Measurements from ENCODE around the gene ACBD6.

The ACBD6 gene

DNA sequence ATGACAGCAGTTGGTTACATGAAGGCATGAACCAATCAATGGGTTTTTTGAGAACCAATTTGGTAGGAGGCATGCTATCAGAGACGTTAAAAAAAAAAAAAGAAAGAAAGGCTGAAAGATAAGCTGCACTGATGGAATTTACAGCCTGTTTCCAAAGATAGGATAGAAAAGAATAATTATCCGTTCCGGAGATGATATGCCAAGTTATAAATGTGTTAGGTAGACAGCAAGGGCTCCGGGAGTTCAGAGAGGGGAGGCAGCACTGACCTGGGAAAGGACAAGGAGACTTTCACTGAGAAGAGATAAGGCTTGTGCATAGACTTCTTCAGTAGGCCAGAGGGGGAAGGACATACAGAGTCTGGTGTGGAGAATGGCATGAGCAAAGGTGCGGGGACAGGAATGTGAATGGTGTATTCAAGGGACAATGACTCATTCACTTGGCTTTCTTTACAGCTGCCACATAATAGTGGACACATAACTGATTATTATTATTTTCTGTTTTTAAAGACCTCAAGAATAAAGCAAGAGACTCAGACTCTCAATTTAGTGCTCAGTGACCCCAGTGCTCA is 24.8 kb upstream of the ACBD6 start:
- no peak for DNase-seq

DNA sequence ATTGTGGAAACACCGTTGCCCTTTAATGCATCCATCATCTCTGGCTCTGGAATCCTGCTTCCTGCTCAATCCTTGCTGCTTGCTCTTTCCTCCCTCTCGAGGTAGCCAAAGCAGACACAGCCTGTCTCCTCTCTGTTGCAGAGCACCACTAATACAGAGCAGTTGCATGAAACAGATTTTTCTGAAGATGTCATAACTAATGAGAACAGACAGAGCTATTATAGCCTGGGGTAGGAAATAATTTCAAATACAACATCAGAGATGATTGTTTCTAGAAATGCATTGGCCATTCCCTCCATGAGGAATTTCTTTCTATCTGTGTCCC is 23.3 kb upstream of the ACBD6 start:
- no peak for DNase-seq

DNA sequence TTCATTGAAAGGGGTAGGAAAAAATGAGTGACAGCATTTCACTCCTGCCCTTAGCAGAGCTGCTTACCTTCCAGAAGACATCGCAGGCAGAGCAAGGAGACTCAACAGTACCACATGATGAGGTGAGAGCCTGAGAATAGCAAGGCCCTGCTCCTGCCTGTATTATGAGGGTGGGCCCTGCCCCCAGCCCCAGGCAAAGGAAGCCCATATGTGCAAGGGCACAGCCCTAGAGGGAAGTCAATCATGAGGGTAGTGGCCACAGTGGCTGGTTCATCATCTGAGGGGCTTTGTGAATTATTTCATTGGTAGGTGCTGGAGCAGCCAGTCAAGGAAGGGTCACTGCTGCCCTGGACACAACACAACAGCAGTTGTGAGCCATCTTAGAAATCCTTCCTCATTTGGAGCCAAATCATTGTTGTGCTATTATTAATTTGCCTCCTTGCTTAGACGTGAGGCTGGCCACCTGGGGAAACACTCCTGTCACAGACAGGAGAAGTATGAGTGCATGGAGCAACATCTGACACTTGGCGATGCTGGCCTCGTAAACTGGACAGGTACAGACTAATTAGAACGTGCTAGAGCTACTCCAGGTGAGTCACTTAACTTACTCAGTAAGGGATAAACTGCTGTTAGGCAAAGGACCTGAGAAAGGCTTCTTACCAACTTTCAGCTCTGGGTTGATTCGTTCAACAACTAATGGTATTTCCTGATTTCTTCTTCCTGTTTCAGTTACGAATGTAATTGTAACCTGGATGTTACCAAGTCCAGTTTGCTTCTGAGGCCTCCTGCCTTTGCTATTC is 22.7 kb upstream of the ACBD6 start:
- DNase-seq, result no peak

DNA sequence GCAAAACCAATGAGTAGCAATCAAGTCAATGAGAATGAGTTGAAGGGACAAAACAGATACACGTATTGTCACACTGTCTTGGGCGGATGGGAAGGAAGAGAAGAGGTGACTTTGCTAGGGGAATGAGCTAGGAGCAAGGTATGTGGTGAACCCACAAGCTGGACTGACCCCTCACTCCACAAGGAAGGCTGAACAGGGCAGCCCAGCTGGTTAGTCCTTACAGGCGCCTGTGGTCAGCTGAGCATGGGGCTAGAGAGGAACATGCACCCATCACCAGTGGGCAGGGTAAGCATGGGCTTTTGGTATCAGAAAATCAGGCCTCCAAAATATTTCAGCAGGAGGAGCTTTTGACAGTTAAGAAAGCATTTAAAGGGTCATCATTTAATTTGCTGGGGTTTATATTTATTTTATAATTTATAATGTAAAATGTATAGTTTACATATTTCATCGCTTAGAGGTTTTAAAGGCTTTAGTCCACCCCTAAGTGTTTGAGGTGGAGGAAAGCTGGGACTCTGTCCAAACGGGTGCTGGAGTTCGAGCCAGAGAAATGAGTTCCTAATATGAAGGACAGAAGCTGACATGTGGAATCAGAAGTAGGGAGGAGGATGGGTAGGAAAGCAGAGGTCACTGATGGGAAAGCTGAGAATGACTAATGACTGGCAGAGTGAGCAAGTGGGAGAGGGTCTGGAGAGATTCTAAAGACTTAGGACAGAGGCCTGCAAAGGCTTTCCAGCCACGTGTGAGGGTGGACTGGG is 22.0 kb upstream of the ACBD6 start:
- no peak for DNase-seq

DNA sequence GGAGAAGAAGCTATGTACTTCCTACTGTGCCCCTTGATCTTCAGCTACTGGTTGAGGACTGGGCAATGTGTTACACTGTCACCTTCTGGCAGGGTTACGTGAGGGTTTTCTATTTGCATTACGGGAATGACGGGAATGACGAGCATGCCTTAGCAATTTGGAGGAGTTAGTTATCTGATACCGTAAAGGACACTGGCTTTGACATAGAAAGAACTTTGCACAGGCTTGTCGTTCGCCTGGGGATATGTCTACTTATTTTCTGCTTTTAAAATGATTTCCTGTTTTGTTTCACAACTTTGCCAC is 19.8 kb upstream of the ACBD6 start:
- DNase-seq, result no peak

DNA sequence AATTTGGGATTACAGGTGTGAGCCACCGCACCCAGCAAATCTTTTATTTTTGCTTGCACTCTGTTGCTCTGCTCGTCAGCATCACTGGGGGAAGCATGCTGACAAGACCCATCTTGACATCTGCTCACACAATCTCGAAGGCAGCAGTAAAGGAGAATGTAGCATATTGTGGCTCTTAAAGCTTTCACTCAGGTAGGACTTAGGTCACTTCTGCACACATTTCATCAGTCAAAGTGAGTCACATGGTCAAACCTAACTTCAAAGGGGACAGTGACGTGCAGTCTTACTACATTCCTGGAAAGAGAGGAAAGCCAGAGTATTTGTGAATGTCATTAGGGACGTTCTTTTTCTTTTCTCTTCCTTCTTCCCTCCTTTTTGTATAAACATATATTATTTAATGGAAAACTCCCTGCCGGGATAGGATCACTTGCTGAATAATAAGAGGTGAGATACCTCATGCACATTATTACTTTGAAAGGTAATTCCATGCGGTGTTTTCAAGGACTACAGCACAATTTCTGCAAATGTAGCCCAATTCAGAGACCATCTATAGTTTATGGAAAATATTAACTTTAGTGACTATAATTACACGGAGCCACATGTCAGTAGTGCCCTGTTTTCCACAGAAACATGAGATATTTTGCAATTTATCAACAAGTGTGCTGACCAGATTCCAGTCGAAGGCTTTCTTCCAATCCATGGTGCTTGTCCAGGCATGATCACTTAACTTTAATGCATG is 19.3 kb upstream of the ACBD6 start:
- no peak for DNase-seq

DNA sequence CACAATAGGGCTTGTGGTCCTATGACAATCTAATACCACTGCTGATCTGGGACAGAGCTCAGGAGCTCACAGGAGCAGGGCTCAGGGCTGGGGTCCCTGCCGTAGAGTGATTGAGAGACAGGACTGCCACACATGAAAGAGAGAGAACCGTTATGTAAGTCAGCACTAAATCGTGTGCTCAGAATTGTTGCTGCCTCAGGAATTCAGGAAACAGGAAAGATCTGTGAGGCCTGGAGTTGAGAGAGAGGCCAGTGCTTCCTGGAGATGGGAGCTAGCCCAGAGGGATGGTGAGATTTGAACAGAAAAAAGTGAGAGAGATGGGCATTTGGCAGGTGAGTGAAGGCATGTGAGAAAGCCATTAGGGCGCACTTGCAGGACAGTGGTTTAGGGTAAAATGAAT is 17.5 kb upstream of the ACBD6 start:
- no peak for DNase-seq

DNA sequence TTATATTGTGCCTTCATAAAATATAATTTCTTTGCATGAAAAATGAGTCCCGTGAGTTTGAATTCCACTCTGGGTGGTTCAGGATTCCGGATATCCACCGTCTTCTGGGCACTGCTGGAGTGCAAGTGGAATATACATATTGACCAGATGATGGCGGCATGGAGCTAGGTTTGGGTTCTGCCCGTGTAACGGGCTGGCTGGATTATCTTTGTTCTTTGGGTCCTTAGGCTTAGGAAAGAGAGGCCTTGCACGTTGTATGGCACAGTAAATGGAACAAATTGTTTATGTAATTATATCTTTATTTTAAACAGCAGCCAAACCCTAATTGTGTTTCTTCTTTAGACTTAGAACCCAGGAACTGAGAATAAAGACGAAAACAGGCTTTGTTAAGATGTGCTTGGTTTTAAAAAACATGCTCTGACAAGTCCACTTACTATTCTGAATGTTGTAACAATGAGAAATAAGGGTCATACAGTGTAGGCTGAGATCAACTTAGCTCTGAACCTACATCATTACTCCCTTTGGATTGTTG is 13.5 kb upstream of the ACBD6 start:
- DNase-seq, result peak; percentile 48

DNA sequence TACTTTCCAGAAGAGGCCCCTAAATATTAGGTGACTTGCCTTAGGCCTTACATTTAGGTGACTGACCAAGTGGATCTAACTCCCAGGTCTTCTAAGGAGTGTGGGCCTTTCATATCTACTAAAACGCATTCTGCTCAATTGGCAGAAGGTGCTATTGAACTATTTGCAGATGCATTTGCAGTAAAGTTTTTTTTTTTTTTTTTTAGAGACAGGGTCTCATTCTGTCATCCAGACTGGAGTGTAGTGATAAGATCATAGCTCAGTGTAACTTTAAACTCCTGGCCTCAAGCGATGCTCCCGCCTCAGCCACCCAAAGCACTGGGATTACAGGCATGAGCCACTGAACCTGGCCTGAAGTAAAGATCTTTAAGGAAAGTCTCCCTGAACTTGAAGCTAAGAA is 13.0 kb upstream of the ACBD6 start:
- no peak for DNase-seq

DNA sequence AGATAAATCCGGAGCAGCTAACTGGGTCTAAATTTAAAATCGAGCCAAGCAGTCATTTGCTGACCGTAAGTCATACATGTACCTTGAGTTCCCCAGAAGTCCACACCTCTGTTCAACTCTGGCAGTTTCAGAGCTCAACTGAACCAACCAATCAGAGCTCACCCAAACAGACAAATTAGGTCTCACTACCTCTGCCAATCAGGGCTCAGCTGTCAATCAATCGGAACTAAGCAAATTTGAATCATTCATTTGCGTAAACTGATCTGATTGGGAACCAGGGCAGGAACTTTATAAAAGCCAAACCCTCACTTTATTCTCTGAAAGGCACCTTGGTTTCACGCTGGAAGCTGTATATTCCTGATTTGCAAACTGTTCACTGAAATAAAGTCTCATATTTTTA is 11.2 kb upstream of the ACBD6 start:
- no peak for DNase-seq

DNA sequence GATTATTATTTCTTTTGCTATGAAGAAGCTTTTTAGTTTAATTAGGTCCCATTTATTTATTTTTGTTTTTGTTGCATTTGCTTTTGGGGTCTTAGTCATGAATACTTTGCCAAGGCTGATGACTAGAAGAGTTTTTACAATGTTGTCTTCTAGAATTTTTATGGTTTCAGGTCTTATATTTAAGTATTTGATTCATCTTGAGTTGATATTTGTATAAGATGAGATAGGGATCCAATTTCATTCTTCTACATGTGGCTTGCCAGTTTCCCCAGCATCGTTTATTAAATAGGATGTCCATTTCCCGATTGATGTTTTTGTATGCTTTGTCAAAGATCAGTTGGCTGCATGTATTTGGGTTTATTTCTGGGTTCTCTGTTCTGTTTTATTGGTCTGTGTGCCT is 8.5 kb upstream of the ACBD6 start:
- no peak for DNase-seq

DNA sequence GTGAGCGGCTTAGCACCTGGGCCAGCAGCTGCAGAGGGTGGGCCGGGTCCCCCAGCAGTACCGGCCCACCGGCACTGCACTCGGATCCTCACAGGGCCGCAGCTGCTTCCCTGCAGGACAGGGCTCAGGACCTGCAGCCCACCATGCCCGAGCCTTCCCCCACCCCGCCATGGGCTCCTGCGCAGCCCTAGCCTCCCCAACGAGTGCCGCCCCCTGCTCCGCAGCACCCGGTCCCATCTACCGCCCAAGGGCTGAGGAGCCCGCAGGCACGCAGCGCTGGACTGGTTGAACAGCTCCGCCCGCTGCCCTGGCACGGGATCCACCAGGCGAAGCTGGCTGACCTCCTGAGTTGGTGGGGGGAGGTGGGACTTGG is 6.3 kb upstream of the ACBD6 start:
- no peak for DNase-seq

DNA sequence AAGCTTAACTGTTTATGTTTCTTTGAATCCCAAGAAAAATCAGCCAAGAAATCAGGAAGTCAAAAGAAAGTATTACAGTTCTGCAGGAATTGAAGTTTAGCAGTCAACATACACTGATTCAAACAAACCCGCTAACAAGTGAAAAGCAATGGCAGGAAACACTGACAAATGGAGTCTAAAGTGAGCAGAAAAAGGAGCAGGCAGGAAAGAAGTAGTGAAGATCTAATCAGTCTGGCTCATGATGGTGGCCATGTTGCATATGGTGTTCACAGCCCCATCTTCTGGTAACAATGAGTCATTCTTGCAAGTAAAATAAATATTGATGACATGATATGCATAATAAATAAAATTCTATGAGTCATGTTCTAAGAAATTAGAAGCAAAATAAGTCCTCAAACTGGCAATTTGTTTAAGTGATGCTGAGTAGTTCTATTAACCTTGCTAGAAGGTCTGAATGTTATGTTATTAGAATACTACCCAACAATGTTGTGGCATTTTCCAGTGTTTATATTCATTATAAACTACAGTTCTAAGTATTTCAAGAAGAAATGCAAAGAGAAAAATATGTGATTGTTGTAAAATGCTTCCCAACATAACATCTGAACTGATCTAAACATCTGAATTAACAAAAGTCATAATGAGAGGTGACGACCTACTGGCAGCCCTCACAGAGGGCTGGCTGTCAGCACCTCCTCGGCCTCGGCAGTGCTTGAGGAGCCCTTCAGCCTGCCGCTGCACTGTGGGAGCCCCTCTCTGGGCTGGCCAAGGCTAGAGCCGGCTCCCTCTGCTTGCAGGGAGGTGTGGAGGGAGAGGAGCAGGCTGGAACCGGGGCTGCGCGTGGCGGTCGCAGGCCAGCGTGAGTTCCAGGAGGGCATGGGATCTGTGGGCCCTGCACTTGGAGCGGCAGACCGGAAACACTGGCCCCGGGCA is 5.7 kb upstream of the ACBD6 start:
- DNase-seq, result no peak

DNA sequence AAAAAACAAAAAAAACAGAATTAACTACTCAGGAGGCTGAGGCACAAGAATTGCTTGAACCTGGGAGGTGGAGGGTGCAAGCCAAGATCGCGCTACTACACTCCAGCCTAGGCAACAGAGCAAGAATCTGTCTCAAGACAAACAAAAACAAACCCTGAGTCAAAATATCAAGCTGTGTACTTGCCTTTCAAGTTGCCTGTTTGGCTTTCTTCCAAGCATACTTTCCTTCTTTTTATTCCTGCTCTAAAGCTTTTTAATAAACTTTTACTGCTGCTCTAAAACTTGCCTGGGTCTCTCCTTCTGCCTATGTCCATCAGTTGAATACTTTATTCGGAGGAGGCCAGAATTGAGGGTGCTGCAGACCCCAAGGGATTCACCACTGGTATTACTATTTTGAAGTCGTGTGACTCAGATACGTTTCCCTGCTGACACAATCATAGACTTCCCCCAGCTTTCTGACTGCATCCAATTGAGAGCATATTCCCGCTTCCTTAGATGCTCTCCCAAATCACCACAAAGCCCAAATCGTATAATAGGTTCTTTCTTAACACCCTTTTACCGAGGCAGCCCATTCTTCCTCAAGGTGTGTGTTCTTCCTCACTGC is 3.5 kb upstream of the ACBD6 start:
- no peak for DNase-seq

DNA sequence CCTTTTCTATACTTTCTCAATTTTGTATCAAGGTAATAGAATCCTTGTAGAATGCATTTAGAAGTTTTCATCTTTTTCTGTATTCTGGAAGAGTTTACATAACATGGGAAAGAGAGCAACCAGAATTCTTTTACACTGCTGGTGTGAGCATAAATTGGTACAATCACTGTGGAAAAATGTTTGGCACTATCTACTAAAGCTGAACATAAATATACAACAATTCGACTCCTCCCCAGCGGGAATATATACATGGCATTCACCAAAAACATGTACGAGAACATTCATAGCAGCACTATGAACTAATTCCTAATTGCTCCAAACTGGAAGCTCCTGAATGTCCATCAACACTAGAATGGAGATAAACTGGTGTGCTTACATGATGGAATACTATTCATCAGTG is 1.8 kb upstream of the ACBD6 start:
- no peak for DNase-seq

DNA sequence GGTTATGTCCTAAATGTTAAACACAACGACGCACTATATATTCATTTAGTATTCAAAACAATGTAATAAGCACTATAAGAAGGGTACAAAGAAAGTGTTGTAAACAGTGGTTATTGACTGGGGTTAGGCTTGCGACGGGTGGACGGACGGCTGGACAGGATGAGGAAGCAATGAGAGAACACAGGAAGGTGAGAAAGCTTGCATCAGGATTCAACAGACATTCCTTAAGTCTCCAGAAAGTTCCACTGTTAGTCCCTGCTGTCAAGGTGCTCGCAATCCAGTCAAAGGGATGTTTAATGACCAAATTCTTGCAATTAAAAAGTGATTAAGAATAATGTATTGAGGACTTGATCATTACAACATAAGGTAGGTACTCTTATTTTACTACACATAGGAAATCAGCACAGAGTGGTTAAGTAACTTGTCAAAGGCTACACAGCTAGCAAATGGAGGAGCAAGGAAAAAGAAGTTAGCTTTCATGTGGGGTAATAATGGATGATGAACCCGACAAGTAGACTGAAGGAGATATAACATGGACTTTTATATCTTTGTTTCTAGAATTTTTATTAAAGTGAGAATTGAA is 994 bp upstream of the ACBD6 start:
- no peak for DNase-seq

DNA sequence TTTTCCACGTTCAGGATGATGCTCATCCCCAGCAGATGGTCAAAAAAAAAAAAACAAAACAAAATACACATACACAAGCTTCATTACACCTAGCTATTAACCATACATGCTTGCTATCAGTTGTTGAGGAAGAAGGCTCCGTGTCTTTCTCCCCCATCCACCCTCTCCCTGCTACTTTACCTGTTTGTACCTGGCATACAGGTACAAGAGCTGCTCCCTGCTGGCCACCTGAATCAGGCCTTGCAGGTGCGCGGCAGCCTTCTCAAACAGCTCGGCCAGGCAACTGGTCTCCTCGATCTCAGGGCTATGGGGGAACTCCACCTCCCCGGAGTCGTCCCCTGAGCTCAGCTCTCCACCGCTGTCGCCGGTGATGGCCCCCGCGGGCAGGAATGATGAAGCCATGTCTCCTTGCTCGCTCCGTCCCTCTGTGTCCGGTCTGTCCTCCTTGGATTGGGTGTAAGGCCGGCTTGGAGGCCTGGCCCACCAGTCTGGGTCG is 464 bp downstream of the ACBD6 start:
- DNase-seq, result no peak

DNA sequence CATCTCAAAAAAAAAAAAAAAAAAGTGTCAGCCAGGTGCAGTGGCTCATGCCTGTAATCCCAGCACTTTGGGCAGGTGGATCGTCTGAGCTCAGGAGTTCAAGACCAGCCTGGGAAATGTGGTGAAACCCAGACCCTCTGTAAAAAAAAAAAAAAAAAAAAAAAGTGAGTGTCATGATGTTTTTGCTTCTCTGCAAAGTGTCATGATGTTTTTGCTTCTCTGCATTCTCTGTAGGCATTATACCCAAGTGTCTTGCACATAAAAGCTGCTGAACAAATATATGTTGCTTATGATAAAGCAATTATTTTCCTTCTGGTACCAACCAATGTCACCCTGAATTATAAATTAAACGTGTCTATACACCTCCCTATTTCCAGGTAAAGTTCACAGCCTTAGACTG is 1.7 kb downstream of the ACBD6 start:
- DNase-seq, result no peak

DNA sequence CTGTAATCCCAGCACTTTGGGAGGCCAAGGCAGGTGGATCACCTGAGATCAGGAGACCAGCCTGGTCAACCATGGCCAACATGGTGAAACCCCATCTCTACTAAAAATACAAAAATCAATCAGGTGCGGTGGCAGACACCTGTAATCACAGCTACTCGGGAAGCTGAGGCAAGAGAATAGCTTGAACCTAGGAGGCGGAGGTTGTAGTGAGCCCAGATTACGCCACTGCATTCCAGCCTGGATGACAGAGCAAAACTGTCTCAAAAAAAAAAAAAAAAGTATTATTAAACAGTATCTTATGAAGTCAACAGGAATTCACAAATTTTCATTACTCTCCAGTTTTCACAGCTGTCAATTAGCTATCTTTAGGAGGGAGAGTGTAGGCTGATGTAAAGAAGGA is 3.8 kb downstream of the ACBD6 start:
- DNase-seq, result no peak

DNA sequence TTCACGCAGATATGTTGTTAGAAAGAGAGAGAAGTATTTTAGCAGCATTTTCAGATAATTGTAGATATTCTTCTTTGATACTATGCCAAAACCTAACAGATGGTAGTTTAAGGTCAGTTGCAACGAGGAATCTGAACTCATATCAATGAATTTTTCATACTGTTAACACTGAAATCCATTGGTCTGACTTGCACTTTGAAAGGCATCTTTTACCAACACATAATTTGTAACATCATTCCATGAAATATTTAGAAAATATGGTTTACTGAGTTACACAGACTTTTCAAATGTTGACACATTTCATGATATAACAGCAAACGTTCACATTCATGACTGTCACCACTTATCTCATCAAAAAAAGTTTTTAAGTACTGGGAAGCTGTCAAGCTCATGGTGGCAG is 4.6 kb downstream of the ACBD6 start:
- DNase-seq, result no peak

DNA sequence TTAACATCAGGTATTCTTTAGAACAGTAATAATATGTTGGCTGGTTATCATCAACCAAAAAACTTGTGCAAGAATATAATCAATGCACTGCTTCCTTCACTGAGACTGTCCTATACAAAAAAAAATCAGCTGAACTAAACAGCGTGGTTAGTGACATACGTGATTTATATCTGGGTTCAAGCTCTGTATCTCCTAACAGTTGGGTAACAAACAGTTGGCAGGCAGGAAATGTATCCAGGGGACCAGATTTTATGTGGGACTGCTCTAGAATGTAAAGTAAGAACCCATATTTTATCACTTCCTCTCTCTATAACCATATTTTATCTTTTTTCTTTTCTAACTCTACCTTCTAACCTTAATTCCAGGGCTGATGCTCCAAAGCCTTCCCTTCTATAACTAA is 8.0 kb downstream of the ACBD6 start:
- no peak for DNase-seq
